GM11168 (cell line): ENCODE results near the gene ENPP6.
"Not testable (repeated sequence)": the region's sequence is repeated elsewhere in the genome, so short reads cannot be mapped to it uniquely, and the experiment has no call there.

Experiments used
- in situ Hi-C: fragments of 300-500 bp; cut with MboI; formaldehyde crosslinking; loops from one replicate; pipeline ENCODE4 v1.12.0; 2022; ENCODE audit warnings: low sequenced_read_pairs; ENCODE audit not compliant: unreplicated experiment

Gene ENPP6

GRCh38 chr4:184238072-184238745, 20.5 kb upstream of the ENPP6 start:
- in situ Hi-C loops, result no loop called here

DNA sequence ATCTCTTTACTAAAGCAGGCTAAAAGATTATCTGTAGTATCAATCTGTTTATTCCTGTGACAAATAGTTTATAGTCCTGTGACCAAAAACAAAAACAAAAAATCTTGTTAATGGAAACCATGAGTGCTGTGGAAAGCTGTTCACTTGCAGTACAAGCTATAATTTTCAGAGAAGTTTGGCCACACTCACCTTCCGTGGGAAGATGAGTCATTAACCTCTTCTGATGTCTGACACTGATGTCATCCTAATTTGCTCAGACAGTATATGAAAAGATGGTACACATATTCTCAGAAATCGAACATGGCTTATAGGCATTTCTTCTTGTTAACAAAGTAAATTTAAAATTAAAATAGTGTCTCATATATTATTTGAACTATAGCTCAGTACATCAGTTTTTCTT, 19.9 kb upstream of the ENPP6 start:
- in situ Hi-C loops, result no loop called here

DNA sequence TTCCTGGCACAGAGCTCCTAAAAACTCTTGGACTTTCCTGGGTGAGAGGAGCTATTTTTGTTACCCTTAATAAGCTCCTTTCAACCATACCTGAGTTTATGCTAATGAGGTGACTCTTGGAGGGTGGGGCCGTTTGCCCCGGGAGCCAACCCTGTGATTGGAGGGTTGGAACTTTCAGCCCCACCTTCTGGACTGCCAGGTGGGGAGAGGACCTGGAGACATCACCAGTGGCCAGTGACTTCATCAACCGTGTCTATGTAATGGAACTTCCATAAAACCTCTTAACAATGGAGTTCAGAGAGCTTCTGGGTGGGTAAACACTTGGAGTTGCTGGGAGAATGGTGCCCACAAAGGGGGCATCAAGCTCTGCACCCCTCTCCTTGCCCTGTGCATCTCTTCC, 17.9 kb upstream of the ENPP6 start:
- in situ Hi-C loops, result no loop called here

GRCh38 chr4:184234155-184234554, 16.5 kb upstream of the ENPP6 start:
- in situ Hi-C loops, result no loop called here

- in situ Hi-C loops, result no loop called here
Measured at GRCh38 chr4:184232975-184233374, 15.3 kb upstream of the ENPP6 start.

- in situ Hi-C loops, result no loop called here
Measured at GRCh38 chr4:184232202-184232601, 14.5 kb upstream of the ENPP6 start.

GRCh38 chr4:184231573-184231972, 13.9 kb upstream of the ENPP6 start:
- in situ Hi-C loops, result no loop called here

DNA sequence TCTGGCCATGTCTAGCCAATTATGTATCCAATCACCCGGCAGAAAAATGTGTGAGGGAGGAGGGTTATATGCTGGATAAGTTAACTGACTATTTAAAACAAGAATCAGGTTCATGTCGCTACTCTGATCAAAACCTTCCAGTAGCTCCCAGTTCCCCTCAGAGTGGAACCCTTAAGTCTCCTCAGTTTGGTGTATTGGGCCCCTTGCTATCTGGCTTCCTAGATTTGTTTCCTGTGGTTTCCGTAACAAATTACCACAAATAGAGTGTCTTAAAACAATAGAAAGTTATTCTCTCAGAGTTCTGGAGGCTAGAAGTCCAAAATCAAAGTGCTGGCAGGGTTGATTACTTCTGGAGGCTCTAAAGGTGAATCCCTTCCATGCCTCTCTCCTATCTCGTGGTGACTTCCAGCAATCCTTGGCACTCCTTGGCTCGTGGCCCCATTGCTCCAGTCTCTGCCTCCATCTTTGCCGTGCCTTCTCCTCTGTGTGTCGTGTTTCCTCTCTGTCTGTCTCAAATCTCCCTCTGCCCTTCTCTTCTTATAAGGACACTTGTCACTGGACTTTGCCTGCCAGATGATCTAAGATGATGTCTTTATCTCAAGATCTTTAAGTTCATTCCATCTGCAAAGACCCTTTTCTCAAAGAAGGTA, 10.5 kb upstream of the ENPP6 start:
- in situ Hi-C loops, result no loop called here

GRCh38 chr4:184216515-184216914, 1.2 kb downstream of the ENPP6 start:
- in situ Hi-C loops, result no loop called here

DNA sequence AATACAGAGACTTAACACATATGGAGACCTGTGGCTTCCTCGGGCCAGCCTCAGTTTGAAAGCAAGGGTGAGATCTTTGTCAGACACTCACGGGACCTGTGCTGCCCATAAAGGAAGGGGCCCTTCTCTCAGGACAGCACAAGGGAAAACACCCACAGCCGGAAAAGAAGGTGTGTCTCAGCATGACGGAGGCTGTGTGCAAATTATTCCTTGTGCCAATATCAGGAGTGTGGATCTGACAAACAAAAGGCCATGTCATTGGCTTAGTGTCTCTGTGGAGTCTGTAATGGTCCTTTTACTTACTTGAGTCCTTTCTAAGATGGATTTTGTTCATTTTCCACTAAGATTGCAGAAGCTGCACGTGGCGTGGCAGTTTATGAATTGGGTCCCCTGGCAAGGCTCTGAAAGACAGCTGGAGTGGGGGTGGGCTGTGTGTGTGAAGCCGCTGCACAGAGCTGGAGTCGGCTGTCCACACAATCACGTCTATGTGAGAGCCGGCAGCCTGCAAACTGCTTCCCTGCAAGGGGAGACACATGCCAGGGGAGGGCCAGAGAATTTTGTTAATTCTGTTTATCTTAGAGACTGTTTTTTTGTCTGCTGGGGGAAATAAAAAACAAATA, 1.9 kb downstream of the ENPP6 start:
- in situ Hi-C loops, result no loop called here

GRCh38 chr4:184214931-184215330, 2.7 kb downstream of the ENPP6 start:
- in situ Hi-C loops, result no loop called here

- in situ Hi-C loops, result not testable (repeated sequence)
Measured at GRCh38 chr4:184207734-184208607, 9.7 kb downstream of the ENPP6 start.

DNA sequence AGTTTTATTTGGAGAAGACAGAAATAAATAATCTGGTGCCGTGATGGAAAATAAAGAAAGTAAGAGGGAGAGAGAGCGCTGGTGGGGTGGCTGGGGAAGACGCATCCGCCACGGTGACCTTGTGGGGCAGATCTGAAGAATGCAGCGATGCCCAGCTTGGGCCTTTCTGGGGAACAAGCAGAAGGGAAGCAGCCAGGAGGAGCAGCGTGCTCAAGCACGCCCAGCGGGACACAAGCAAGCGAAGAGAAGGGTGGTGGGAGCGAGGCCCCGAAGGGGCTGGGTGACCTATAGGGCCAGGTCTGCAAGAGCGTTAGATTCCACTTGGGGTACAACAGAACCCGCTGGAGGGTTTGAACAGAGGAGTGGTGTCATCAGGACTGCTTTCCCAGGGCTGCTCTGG, 12.4 kb downstream of the ENPP6 start:
- in situ Hi-C loops, result no loop called here

DNA sequence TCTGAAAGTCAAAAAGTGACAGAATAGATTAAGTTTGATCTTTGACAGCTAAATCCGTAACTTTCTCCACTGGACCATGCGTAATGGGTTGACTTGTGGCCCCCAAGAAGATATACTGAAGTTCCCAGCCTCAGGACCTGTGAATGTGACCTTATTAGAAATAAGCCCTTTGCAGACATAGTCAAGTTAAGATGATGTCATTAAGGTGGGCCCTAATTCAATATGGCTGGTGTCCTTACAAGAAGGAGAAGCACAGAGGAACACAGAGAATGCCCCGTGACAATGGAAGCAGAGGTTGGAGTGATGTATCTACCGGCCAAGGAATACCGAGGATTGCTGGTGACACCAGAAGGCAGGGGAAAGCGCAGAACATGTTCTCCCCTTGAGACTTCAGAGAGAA, 14.4 kb downstream of the ENPP6 start:
- in situ Hi-C loops, result no loop called here

- in situ Hi-C loops, result no loop called here
Measured at GRCh38 chr4:184201179-184201578, 16.5 kb downstream of the ENPP6 start.

DNA sequence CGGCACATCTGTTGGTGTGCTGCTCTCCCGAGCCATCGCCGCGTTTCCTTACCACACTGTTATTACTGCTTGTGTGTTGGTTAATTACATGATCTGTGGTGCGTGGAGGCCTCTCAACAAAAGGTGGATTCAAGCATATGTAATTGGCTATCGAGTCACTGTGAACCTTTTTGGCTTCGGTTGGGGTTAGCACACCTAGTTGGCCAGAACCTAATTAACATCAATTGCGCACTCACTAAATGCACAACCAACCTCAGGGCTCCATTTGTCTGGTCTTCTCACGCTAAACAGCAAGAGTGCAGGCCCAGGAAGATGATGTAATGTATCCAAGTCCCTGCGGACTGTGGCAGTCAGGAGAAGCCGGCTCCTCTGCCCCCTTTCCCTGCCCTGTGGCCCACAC, 17.4 kb downstream of the ENPP6 start:
- in situ Hi-C loops, result no loop called here

GRCh38 chr4:184199780-184200179, 17.9 kb downstream of the ENPP6 start:
- in situ Hi-C loops, result no loop called here

DNA sequence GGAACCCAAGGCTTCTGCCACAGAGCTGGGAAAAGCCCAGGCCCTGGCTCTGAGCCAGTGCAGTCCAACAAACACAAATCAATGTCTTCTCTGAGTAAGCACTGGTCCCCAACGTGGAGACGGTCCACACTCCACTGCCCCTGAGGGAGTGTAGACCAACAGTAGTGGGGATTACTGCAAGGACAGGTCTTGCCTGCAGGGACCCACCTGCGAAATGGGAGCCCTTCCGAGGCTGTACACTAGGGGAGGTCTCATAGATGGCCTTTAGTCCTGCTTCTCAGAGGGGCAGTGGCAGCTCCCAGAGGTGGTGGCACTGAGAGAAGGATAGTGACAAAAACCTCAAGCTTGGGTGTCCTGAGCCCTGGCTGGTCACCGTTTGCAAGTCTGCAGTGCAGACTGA, 19.5 kb downstream of the ENPP6 start:
- in situ Hi-C loops, result no loop called here

- in situ Hi-C loops, result no loop called here
Measured at GRCh38 chr4:184197536-184198082, 20.1 kb downstream of the ENPP6 start.

DNA sequence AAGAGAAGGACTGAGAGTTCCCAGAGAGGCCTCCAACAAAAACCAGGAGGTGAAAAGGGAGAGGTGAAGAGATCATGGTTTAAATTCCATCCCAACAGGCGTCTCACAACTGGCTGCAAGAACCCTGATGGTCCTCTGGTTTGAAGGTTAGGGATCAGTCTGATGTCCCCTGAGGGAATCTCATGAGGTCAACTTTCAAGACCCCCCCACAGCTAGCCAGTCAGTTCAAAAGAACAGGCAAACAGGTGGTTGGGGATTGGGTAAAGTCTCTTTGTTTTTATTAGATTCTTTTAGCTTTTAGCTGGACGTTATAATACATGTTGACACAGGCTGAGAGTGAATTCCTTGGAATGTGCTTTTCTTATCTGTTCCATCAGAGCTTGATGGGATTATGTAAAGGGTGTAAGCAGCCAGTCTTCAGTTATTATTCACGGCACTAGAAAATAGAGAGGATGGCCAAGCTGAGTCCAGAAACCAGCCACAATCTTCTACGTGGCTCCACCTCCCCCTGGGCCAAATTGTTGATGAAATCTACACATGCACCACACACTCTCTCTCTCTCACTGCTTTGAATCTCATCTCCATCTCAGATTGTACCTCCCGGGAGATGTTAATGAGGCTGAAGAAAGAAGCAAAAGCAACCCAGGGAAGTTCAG, 20.8 kb downstream of the ENPP6 start:
- in situ Hi-C loops, result no loop called here
